Panc1 (cell line): ENCODE data around the gene NFATC3. TPM values are rescaled to one million over a fixed set of nuclear protein-coding genes. Genes with fewer than 3 reads are reported as not detected.

Source experiments
- ATAC-seq: fragments of 200-7000 bp; cut with Tn5 transposase; 2 replicates; pipeline ENCODE4 v1.9.1; 2020; ENCODE audit warnings: mild to moderate bottlenecking, moderate library complexity
- BruUV-seq: library from RNA; stranded (reverse); fragments of 400-500 nt; replicated peaks from 2 replicates; lab custom pipeline; 2021; lab: Mats Ljungman, UMichigan
- CTCF ChIA-PET: fragments of 300-600 bp; sonication (Branson Sonifier 250); formaldehyde crosslinking; loops from one replicate; lab custom pipeline; 2022; ENCODE audit warnings: antibody characterized with exemption; lab: Charles Lee
- POLR2A ChIA-PET: fragments of 300-600 bp; sonication (Branson Sonifier 250); formaldehyde crosslinking; loops from one replicate; lab custom pipeline; 2022; ENCODE audit warnings: antibody characterized with exemption; lab: Charles Lee
- DNase-seq: peaks from one replicate; pipeline ENCODE4 v3.0.0-alpha.2; 2010; ENCODE audit warnings: low read depth, low spot score
- H3K27ac ChIP-seq: 2 replicates; pipeline ENCODE4 v1.5.1; 2011; ENCODE audit warnings: mild to moderate bottlenecking, low read length, inconsistent platforms
- H3K27me3 ChIP-seq: fragments of 200-500 bp; sonication (Bioruptor generic); 2 replicates; pipeline ENCODE4 v1.6.0; 2014; ENCODE audit warnings: low read length, inconsistent platforms; ENCODE audit not compliant: control insufficient read depth, insufficient read depth
- H3K36me3 ChIP-seq: fragments of 200-500 bp; sonication (Bioruptor generic); 2 replicates; pipeline ENCODE4 v1.5.1; 2014; ENCODE audit warnings: inconsistent platforms, mild to moderate bottlenecking, low read length, moderate library complexity; ENCODE audit not compliant: control insufficient read depth, insufficient read depth
- H3K4me1 ChIP-seq: 2 replicates; pipeline ENCODE4 v1.5.1; 2011; ENCODE audit warnings: inconsistent platforms, mild to moderate bottlenecking, low read length, moderate library complexity; ENCODE audit not compliant: control insufficient read depth, insufficient read depth
- H3K4me3 ChIP-seq, 2 experiments: 2 replicates each; pipeline ENCODE4 v1.5.1; 2011 to 2012; ENCODE audit warnings: low read depth in 2 of 2, low read length in 2 of 2, mild to moderate bottlenecking in 2 of 2, inconsistent platforms in 1 of 2, moderate library complexity in 1 of 2
- H3K9me3 ChIP-seq: fragments of 200-500 bp; sonication (Bioruptor generic); 2 replicates; pipeline ENCODE4 v1.5.1; 2014; ENCODE audit warnings: low read depth, mild to moderate bottlenecking, inconsistent platforms, low read length, moderate library complexity; ENCODE audit not compliant: control insufficient read depth, insufficient read depth
- POLR2AphosphoS5 ChIP-seq: IDR thresholded peaks from 2 replicates; pipeline ENCODE4 v1.6.1; 2012; ENCODE audit warnings: mild to moderate bottlenecking, low read depth, low read length, moderate library complexity
- SIN3A ChIP-seq: IDR thresholded peaks from 2 replicates; pipeline ENCODE4 v1.6.1; 2012; ENCODE audit warnings: low read depth, mild to moderate bottlenecking, low read length, moderate library complexity, borderline replicate concordance; ENCODE audit not compliant: insufficient read depth
- TCF7L2 ChIP-seq: IDR thresholded peaks from 2 replicates; pipeline ENCODE4 v1.6.1; 2011; ENCODE audit warnings: mild to moderate bottlenecking, low read depth, low read length, inconsistent platforms
- in situ Hi-C: cut with HindIII; loops from 2 replicates; pipeline ENCODE4 v1.10.0; 2016; ENCODE audit warnings: low sequenced_read_pairs, low pct_unique_long_range_greater_than_20kb
- intact Hi-C: fragments of 100-400 bp; cut with micrococcal nuclease; formaldehyde crosslinking; loops from one replicate; pipeline ENCODE4 v1.10.0; 2022; ENCODE audit not compliant: unreplicated experiment
- total RNA-seq: library from RNA; stranded (reverse); gene quantifications from one replicate; pipeline ENCODE4 v1.2.1, GENCODE V29; 2021; ENCODE audit not compliant: unreplicated experiment
- TF ChIP-seq, protein P1 (sequence below): fragments of 450-650 bp; IDR thresholded peaks from 2 replicates; pipeline ENCODE4 v1.5.1; 2017; ENCODE audit warnings: mild to moderate bottlenecking
- TF ChIP-seq, protein P2 (sequence below), 2 experiments: IDR thresholded peaks; 2 replicates each; pipeline ENCODE4 v1.6.1; 2011 to 2012; ENCODE audit warnings: low read depth in 2 of 2, control low read depth in 1 of 2, low read length in 1 of 2, mild to moderate bottlenecking in 1 of 2, moderate library complexity in 1 of 2; ENCODE audit not compliant: insufficient read depth in 1 of 2

Gene NFATC3
- total RNA-seq, 1 experiment from 2014 or later: 24.8 TPM

DNA sequence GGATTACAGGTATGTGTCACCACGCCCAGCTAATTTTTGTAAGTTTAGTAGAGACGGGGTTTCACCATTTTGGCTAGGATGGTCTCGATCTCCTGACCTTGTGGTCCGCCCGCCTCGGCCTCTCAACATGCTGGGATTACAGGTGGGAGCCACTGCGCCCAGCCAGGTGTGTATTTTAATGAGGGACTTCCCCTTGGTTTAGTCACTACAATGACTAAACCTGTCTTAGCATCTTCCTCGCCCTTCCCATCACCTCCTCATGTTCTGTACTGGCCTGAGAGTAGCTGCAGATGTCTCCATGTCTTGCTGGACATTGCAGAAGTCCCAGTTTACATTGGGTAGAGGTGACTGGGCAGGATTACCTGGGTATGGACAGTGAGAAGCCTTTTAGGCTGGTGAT is 188.7 kb downstream of the NFATC3 start:
- ChIA-PET CTCF (no interaction called here), POLR2A (interaction anchor here (0.6 kb wide), 1 partner anchor 37 kb away, joined by 3 read pairs; no protein-coding TSS in a partner anchor)
- ATAC-seq: no peak
- DNase-seq: no peak
- no TSS peak for BruUV-seq
- TF ChIP-seq TCF7L2 (no peak), SIN3A (no peak), POLR2AphosphoS5 (no peak)
- TF ChIP-seq, protein P1, sequence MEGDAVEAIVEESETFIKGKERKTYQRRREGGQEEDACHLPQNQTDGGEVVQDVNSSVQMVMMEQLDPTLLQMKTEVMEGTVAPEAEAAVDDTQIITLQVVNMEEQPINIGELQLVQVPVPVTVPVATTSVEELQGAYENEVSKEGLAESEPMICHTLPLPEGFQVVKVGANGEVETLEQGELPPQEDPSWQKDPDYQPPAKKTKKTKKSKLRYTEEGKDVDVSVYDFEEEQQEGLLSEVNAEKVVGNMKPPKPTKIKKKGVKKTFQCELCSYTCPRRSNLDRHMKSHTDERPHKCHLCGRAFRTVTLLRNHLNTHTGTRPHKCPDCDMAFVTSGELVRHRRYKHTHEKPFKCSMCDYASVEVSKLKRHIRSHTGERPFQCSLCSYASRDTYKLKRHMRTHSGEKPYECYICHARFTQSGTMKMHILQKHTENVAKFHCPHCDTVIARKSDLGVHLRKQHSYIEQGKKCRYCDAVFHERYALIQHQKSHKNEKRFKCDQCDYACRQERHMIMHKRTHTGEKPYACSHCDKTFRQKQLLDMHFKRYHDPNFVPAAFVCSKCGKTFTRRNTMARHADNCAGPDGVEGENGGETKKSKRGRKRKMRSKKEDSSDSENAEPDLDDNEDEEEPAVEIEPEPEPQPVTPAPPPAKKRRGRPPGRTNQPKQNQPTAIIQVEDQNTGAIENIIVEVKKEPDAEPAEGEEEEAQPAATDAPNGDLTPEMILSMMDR: no peak
- TF ChIP-seq, protein P2, sequence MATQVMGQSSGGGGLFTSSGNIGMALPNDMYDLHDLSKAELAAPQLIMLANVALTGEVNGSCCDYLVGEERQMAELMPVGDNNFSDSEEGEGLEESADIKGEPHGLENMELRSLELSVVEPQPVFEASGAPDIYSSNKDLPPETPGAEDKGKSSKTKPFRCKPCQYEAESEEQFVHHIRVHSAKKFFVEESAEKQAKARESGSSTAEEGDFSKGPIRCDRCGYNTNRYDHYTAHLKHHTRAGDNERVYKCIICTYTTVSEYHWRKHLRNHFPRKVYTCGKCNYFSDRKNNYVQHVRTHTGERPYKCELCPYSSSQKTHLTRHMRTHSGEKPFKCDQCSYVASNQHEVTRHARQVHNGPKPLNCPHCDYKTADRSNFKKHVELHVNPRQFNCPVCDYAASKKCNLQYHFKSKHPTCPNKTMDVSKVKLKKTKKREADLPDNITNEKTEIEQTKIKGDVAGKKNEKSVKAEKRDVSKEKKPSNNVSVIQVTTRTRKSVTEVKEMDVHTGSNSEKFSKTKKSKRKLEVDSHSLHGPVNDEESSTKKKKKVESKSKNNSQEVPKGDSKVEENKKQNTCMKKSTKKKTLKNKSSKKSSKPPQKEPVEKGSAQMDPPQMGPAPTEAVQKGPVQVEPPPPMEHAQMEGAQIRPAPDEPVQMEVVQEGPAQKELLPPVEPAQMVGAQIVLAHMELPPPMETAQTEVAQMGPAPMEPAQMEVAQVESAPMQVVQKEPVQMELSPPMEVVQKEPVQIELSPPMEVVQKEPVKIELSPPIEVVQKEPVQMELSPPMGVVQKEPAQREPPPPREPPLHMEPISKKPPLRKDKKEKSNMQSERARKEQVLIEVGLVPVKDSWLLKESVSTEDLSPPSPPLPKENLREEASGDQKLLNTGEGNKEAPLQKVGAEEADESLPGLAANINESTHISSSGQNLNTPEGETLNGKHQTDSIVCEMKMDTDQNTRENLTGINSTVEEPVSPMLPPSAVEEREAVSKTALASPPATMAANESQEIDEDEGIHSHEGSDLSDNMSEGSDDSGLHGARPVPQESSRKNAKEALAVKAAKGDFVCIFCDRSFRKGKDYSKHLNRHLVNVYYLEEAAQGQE (IDR thresholded peaks at IDR 0.05; ENCODE audit: insufficient read depth in 1 of 2, low read depth in 2 of 2, low read length in 1 of 2): no peak
- Histone ChIP-seq H3K27me3 (no peaks in the 10 kb centered on the region), H3K36me3 (no peaks in the 10 kb centered on the region), H3K27ac (no peak overlapping the region), H3K4me1 (no peaks in the 10 kb centered on the region; the same call in 1 of the 2 replicates), H3K4me3 (no peak overlapping the region), H3K9me3 (no peaks in the 10 kb centered on the region)
- in situ Hi-C loops (no loop called here), intact Hi-C loops (no loop called here)

DNA sequence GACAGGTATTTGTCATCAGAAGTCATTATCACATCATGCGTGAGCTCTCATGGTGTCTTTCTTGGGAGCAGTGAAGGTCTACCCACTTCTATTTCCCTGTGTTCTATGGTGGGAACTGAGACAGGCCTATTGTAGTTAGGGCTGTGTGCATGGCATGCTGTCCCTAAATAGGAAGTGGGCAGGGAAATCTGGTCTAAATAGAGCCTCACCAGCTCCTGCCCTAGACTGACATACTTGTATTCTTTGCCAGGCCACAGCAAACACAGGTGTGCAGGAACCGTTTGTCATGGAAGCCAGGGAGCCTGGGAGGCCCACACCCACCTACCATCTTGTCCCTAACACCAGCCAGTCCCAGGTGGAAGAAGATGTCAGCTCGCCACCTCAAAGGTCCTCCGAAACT is 189.3 kb downstream of the NFATC3 start:
- TF ChIP-seq, protein P1: no peak
- TF ChIP-seq TCF7L2 (no peak), POLR2AphosphoS5 (no peak), SIN3A (no peak)
- TF ChIP-seq, protein P2 (IDR thresholded peaks at IDR 0.05; ENCODE audit: insufficient read depth in 1 of 2, low read depth in 2 of 2, low read length in 1 of 2): no peak
- no peak for DNase-seq
- H3K36me3 ChIP-seq: no peaks in the 10 kb centered on the region
- no peak for ATAC-seq
- H3K27ac ChIP-seq: no peak overlapping the region
- BruUV-seq: no TSS peak
- in situ Hi-C loops (no loop called here), intact Hi-C loops (no loop called here)
- H3K4me1 ChIP-seq: no peaks in the 10 kb centered on the region; the same call in 1 of the 2 replicates
- H3K9me3 ChIP-seq: no peaks in the 10 kb centered on the region
- ChIA-PET CTCF (no interaction called here), POLR2A (interaction anchor here (0.6 kb wide), 1 partner anchor 37 kb away, joined by 3 read pairs; no protein-coding TSS in a partner anchor)
- no peak overlapping the region for H3K4me3 ChIP-seq
- no peaks in the 10 kb centered on the region for H3K27me3 ChIP-seq
